Measurements from ENCODE around the gene ACTR2.

Gene ACTR2

GRCh38 chr2:65293376-65293775 is 65.7 kb downstream of the ACTR2 start:
- H3K9ac ChIP-seq (ENCODE audit: low read length), result no peak overlapping the region
- WGBS (ENCODE audit: extremely low coverage, insufficient coverage, low lambda C conversion rate), result no CpG with 5 or more reads among the region's 5 CpGs
- H3K23ac ChIP-seq (ENCODE audit: low read length), result no peak overlapping the region
- no peak overlapping the region for H2BK120ac ChIP-seq (ENCODE audit: low read depth, low read length)
- no peak overlapping the region for H3K18ac ChIP-seq (ENCODE audit: low read length)
- no peak overlapping the region for H4K5ac ChIP-seq (ENCODE audit: low read length)
- H3K27me3 ChIP-seq (ENCODE audit: insufficient read depth, low read length, poor library complexity), result no peaks in the 10 kb centered on the region
- no peak overlapping the region for H3K4me3 ChIP-seq (ENCODE audit: low read length)
- H2BK5ac ChIP-seq (ENCODE audit: low read length), result no peak overlapping the region
- no peaks in the 10 kb centered on the region for H3K36me3 ChIP-seq (ENCODE audit: control insufficient read depth, insufficient read depth, low read length)
- H3K56ac ChIP-seq (ENCODE audit: low read length), result no peak overlapping the region
- no peak overlapping the region for H2AK5ac ChIP-seq (ENCODE audit: low read length)
- H4K8ac ChIP-seq (ENCODE audit: low read depth, low read length), result no peak overlapping the region
- no peaks in the 10 kb centered on the region for H3K79me2 ChIP-seq (ENCODE audit: control insufficient read depth, insufficient read depth, low read length)
- H3K79me1 ChIP-seq (ENCODE audit: low read length), result no peaks in the 10 kb centered on the region
- no peak for DNase-seq
- no peak overlapping the region for H3K27ac ChIP-seq (ENCODE audit: low read depth, low read length)
- H3K4me1 ChIP-seq (ENCODE audit: control insufficient read depth, low read depth, low read length), result no peaks in the 10 kb centered on the region
- H3K4me2 ChIP-seq (ENCODE audit: low read length), result no peak overlapping the region
- no peak overlapping the region for H3K4ac ChIP-seq (ENCODE audit: low read depth, low read length)
- no peak overlapping the region for H2BK15ac ChIP-seq (replicated peaks; ENCODE audit: low read depth)

GRCh38 chr2:65294136-65294535 is 66.5 kb downstream of the ACTR2 start:
- Histone ChIP-seq H2BK120ac (ENCODE audit: low read depth, low read length) (no peak overlapping the region), H2BK15ac (replicated peaks; ENCODE audit: low read depth) (no peak overlapping the region), H3K27me3 (ENCODE audit: insufficient read depth, low read length, poor library complexity) (no peaks in the 10 kb centered on the region), H3K4me1 (ENCODE audit: control insufficient read depth, low read depth, low read length) (no peaks in the 10 kb centered on the region), H2AK5ac (ENCODE audit: low read length) (no peak overlapping the region), H4K5ac (ENCODE audit: low read length) (no peak overlapping the region), H3K23ac (ENCODE audit: low read length) (no peak overlapping the region), H2BK5ac (ENCODE audit: low read length) (no peak overlapping the region), H3K36me3 (ENCODE audit: control insufficient read depth, insufficient read depth, low read length) (no peaks in the 10 kb centered on the region), H3K4ac (ENCODE audit: low read depth, low read length) (no peak overlapping the region), H3K4me2 (ENCODE audit: low read length) (no peak overlapping the region), H3K9ac (ENCODE audit: low read length) (no peak overlapping the region), H3K79me2 (ENCODE audit: control insufficient read depth, insufficient read depth, low read length) (no peaks in the 10 kb centered on the region), H4K8ac (ENCODE audit: low read depth, low read length) (no peak overlapping the region), H3K56ac (ENCODE audit: low read length) (no peak overlapping the region), H3K4me3 (ENCODE audit: low read length) (no peak overlapping the region), H3K27ac (ENCODE audit: low read depth, low read length) (no peak overlapping the region), H3K18ac (ENCODE audit: low read length) (no peak overlapping the region), H3K79me1 (ENCODE audit: low read length) (no peaks in the 10 kb centered on the region)
- no CpG with 5 or more reads among the region's 6 CpGs for WGBS (ENCODE audit: extremely low coverage, insufficient coverage, low lambda C conversion rate)
- no peak for DNase-seq

- Histone ChIP-seq H3K4me1 (ENCODE audit: control insufficient read depth, low read depth, low read length) (no peaks in the 10 kb centered on the region), H3K79me1 (ENCODE audit: low read length) (no peaks in the 10 kb centered on the region), H3K23ac (ENCODE audit: low read length) (no peak overlapping the region), H3K56ac (ENCODE audit: low read length) (no peak overlapping the region), H3K79me2 (ENCODE audit: control insufficient read depth, insufficient read depth, low read length) (no peaks in the 10 kb centered on the region), H2BK5ac (ENCODE audit: low read length) (no peak overlapping the region), H3K27ac (ENCODE audit: low read depth, low read length) (no peak overlapping the region), H2BK15ac (replicated peaks; ENCODE audit: low read depth) (no peak overlapping the region), H4K5ac (ENCODE audit: low read length) (no peak overlapping the region), H2BK120ac (ENCODE audit: low read depth, low read length) (no peak overlapping the region), H4K8ac (ENCODE audit: low read depth, low read length) (no peak overlapping the region), H3K18ac (ENCODE audit: low read length) (no peak overlapping the region), H3K27me3 (ENCODE audit: insufficient read depth, low read length, poor library complexity) (no peaks in the 10 kb centered on the region), H3K9ac (ENCODE audit: low read length) (no peak overlapping the region), H2AK5ac (ENCODE audit: low read length) (no peak overlapping the region), H3K4me3 (ENCODE audit: low read length) (no peak overlapping the region), H3K36me3 (ENCODE audit: control insufficient read depth, insufficient read depth, low read length) (no peaks in the 10 kb centered on the region), H3K4me2 (ENCODE audit: low read length) (no peak overlapping the region), H3K4ac (ENCODE audit: low read depth, low read length) (no peak overlapping the region)
- WGBS (ENCODE audit: extremely low coverage, insufficient coverage, low lambda C conversion rate), result no CpG with 5 or more reads among the region's 6 CpGs
- DNase-seq, result no peak
Measured at GRCh38 chr2:65294701-65295100, 67.1 kb downstream of the ACTR2 start.

- no peak overlapping the region for H3K23ac ChIP-seq (ENCODE audit: low read length)
- peaks cover 3% of the 10 kb centered on the region for H3K4me1 ChIP-seq (ENCODE audit: control insufficient read depth, low read depth, low read length)
- H2AK5ac ChIP-seq (ENCODE audit: low read length), result no peak overlapping the region
- H3K79me1 ChIP-seq (ENCODE audit: low read length), result no peaks in the 10 kb centered on the region
- H2BK15ac ChIP-seq (replicated peaks; ENCODE audit: low read depth), result no peak overlapping the region
- no peaks in the 10 kb centered on the region for H3K27me3 ChIP-seq (ENCODE audit: insufficient read depth, low read length, poor library complexity)
- WGBS (ENCODE audit: extremely low coverage, insufficient coverage, low lambda C conversion rate), result no CpG with 5 or more reads among the region's 7 CpGs
- H3K4me2 ChIP-seq (ENCODE audit: low read length), result no peak overlapping the region
- H3K27ac ChIP-seq (ENCODE audit: low read depth, low read length), result no peak overlapping the region
- no peak overlapping the region for H3K4ac ChIP-seq (ENCODE audit: low read depth, low read length)
- no peak overlapping the region for H4K5ac ChIP-seq (ENCODE audit: low read length)
- no peak for DNase-seq
- H3K36me3 ChIP-seq (ENCODE audit: control insufficient read depth, insufficient read depth, low read length), result no peaks in the 10 kb centered on the region
- no peak overlapping the region for H3K18ac ChIP-seq (ENCODE audit: low read length)
- peak overlapping the region; percentile 15 for H3K56ac ChIP-seq (ENCODE audit: low read length)
- no peak overlapping the region for H2BK5ac ChIP-seq (ENCODE audit: low read length)
- no peak overlapping the region for H2BK120ac ChIP-seq (ENCODE audit: low read depth, low read length)
- H3K4me3 ChIP-seq (ENCODE audit: low read length), result no peak overlapping the region
- H3K9ac ChIP-seq (ENCODE audit: low read length), result no peak overlapping the region
- no peak overlapping the region for H4K8ac ChIP-seq (ENCODE audit: low read depth, low read length)
- no peaks in the 10 kb centered on the region for H3K79me2 ChIP-seq (ENCODE audit: control insufficient read depth, insufficient read depth, low read length)
Measured at GRCh38 chr2:65296971-65297370, 69.3 kb downstream of the ACTR2 start.

GRCh38 chr2:65297544-65297943 is 69.9 kb downstream of the ACTR2 start:
- no peaks in the 10 kb centered on the region for H3K36me3 ChIP-seq (ENCODE audit: control insufficient read depth, insufficient read depth, low read length)
- no peak overlapping the region for H3K4ac ChIP-seq (ENCODE audit: low read depth, low read length)
- no peak overlapping the region for H2BK5ac ChIP-seq (ENCODE audit: low read length)
- no peak overlapping the region for H2BK120ac ChIP-seq (ENCODE audit: low read depth, low read length)
- H2BK15ac ChIP-seq (replicated peaks; ENCODE audit: low read depth), result no peak overlapping the region
- no peaks in the 10 kb centered on the region for H3K27me3 ChIP-seq (ENCODE audit: insufficient read depth, low read length, poor library complexity)
- no peaks in the 10 kb centered on the region for H3K79me2 ChIP-seq (ENCODE audit: control insufficient read depth, insufficient read depth, low read length)
- peaks cover 3% of the 10 kb centered on the region for H3K4me1 ChIP-seq (ENCODE audit: control insufficient read depth, low read depth, low read length)
- no peak overlapping the region for H3K4me3 ChIP-seq (ENCODE audit: low read length)
- no peaks in the 10 kb centered on the region for H3K79me1 ChIP-seq (ENCODE audit: low read length)
- no peak overlapping the region for H4K8ac ChIP-seq (ENCODE audit: low read depth, low read length)
- H3K4me2 ChIP-seq (ENCODE audit: low read length), result no peak overlapping the region
- no peak overlapping the region for H3K23ac ChIP-seq (ENCODE audit: low read length)
- no peak overlapping the region for H3K18ac ChIP-seq (ENCODE audit: low read length)
- no CpG with 5 or more reads among the region's 9 CpGs for WGBS (ENCODE audit: extremely low coverage, insufficient coverage, low lambda C conversion rate)
- no peak overlapping the region for H4K5ac ChIP-seq (ENCODE audit: low read length)
- H2AK5ac ChIP-seq (ENCODE audit: low read length), result no peak overlapping the region
- no peak overlapping the region for H3K9ac ChIP-seq (ENCODE audit: low read length)
- H3K27ac ChIP-seq (ENCODE audit: low read depth, low read length), result no peak overlapping the region
- no peak for DNase-seq
- no peak overlapping the region for H3K56ac ChIP-seq (ENCODE audit: low read length)

GRCh38 chr2:65298089-65298488 is 70.5 kb downstream of the ACTR2 start:
- Histone ChIP-seq H2BK15ac (replicated peaks; ENCODE audit: low read depth) (no peak overlapping the region), H3K4ac (ENCODE audit: low read depth, low read length) (no peak overlapping the region), H3K4me2 (ENCODE audit: low read length) (no peak overlapping the region), H4K5ac (ENCODE audit: low read length) (no peak overlapping the region), H2BK120ac (ENCODE audit: low read depth, low read length) (no peak overlapping the region), H3K4me3 (ENCODE audit: low read length) (no peak overlapping the region), H3K4me1 (ENCODE audit: control insufficient read depth, low read depth, low read length) (peaks cover 3% of the 10 kb centered on the region), H3K27ac (ENCODE audit: low read depth, low read length) (no peak overlapping the region), H3K36me3 (ENCODE audit: control insufficient read depth, insufficient read depth, low read length) (no peaks in the 10 kb centered on the region), H3K18ac (ENCODE audit: low read length) (no peak overlapping the region), H2AK5ac (ENCODE audit: low read length) (no peak overlapping the region), H3K56ac (ENCODE audit: low read length) (no peak overlapping the region), H4K8ac (ENCODE audit: low read depth, low read length) (no peak overlapping the region), H3K79me2 (ENCODE audit: control insufficient read depth, insufficient read depth, low read length) (no peaks in the 10 kb centered on the region), H2BK5ac (ENCODE audit: low read length) (no peak overlapping the region), H3K23ac (ENCODE audit: low read length) (no peak overlapping the region), H3K9ac (ENCODE audit: low read length) (no peak overlapping the region), H3K27me3 (ENCODE audit: insufficient read depth, low read length, poor library complexity) (no peaks in the 10 kb centered on the region), H3K79me1 (ENCODE audit: low read length) (no peaks in the 10 kb centered on the region)
- WGBS (ENCODE audit: extremely low coverage, insufficient coverage, low lambda C conversion rate), result no CpG with 5 or more reads among the region's 5 CpGs
- DNase-seq, result no peak

All from mesendoderm (in vitro differentiated cells).